Bladder microvascular endothelial cell (primary cell): ENCODE results near the gene ERG28. TPM values are rescaled to one million over a fixed set of nuclear protein-coding genes. Genes with fewer than 3 reads are reported as not detected.

Source experiments
- total RNA-seq: library from RNA; depleted of rRNA; stranded (reverse); fragments of >200 nt; gene quantifications from 2 replicates; pipeline ENCODE4 v1.2.3, GENCODE V29; 2014

ERG28 gene
- total RNA-seq, result 4.0 and 4.5 TPM in 2 replicates

GRCh38 chr14:75660630-75661498 lies at the start of gene ERG28, which contains the start of gene TTLL5:
Gene ERG28, minus strand, starts transcription at chr14:75660876. Its CDS starts 3,374 bp downstream, at chr14:75657502.
Gene TTLL5, plus strand, starts transcription at chr14:75661246. Its CDS starts 1,904 bp downstream, at chr14:75663150.

Other genes starting within 250 kb of the ERG28 start
- 3.7 and 10.4 TPM in 2 replicates for gene JDP2, start 232.9 kb downstream of the ERG28 start, total RNA-seq
- gene BATF, start 138.4 kb downstream of the ERG28 start, total RNA-seq, result 0.16 and 0.50 TPM in 2 replicates
- 1.6 and 1.9 TPM in 2 replicates for gene FLVCR2, start 82.3 kb downstream of the ERG28 start, total RNA-seq
- gene TTLL5, start 370 bp upstream of the ERG28 start, total RNA-seq, result 26.1 and 56.9 TPM in 2 replicates